SK-N-SH (cell line): ENCODE data around the gene RSRC1. TPM values are rescaled to one million over a fixed set of nuclear protein-coding genes. Genes with fewer than 3 reads are reported as not detected.

Source experiments
- CTCF ChIA-PET: fragments of 300-600, 350-600 bp; formaldehyde crosslinking; extraction: SDS; loops from one replicate; lab custom pipeline; 2021; lab: Yijun Ruan, JAX
- POLR2A ChIA-PET: fragments of 350-600 bp; sonication (Branson Sonifier 250); formaldehyde crosslinking; extraction: SDS; loops from one replicate; lab custom pipeline; 2020; ENCODE audit warnings: antibody characterized with exemption, inconsistent platforms; lab: Yijun Ruan, JAX
- DNase-seq: peaks from one replicate; pipeline ENCODE4 v3.0.0; 2012
- H2AFZ ChIP-seq: fragments of 200-600 bp; sonication (generic); 2 replicates; pipeline ENCODE4 v1.8.1; 2016; ENCODE audit warnings: antibody characterized with exemption, mild to moderate bottlenecking, low read depth
- H3F3A ChIP-seq: fragments of 200-600 bp; sonication (generic); replicated peaks from 2 replicates; pipeline ENCODE3; 2016; ENCODE audit warnings: antibody characterized with exemption, mild to moderate bottlenecking; ENCODE audit not compliant: insufficient read depth
- H3K27ac ChIP-seq, 2 experiments: fragments of 200-500 bp in 1 of 2; fragments of 200-600 bp in 1 of 2; sonication (Bioruptor generic) in 1 of 2; sonication (generic), shearing (Covaris generic) in 1 of 2; 2 replicates each; pipeline versions ENCODE4 v1.5.1 to v1.6.1; 2014 to 2016; ENCODE audit warnings: low read depth in 2 of 2, inconsistent platforms in 1 of 2, low read length in 1 of 2, mild to moderate bottlenecking in 1 of 2, mixed read lengths in 1 of 2
- H3K27me3 ChIP-seq: fragments of 200-600 bp; sonication (generic), shearing (Covaris generic); 2 replicates; pipeline ENCODE4 v1.6.1; 2016; ENCODE audit warnings: mixed run types; ENCODE audit not compliant: insufficient read depth
- H3K36me3 ChIP-seq, 2 experiments: fragments of 200-500 bp in 1 of 2; fragments of 200-600 bp in 1 of 2; sonication (Bioruptor generic) in 1 of 2; sonication (generic) in 1 of 2; replicated peaks in 1 of 2; 2 replicates each; pipeline versions ENCODE3 to v1.5.1; 2014 to 2016; ENCODE audit warnings: low read length in 1 of 2, mild to moderate bottlenecking in 1 of 2; ENCODE audit not compliant: insufficient read depth in 2 of 2, control insufficient read depth in 1 of 2
- H3K4me1 ChIP-seq, 2 experiments: fragments of 200-500 bp in 1 of 2; fragments of 200-600 bp in 1 of 2; sonication (Bioruptor generic) in 1 of 2; sonication (generic), shearing (Covaris generic) in 1 of 2; 2 replicates each; pipeline versions ENCODE4 v1.5.1 to v1.6.1; 2014 to 2016; ENCODE audit warnings: low read depth in 1 of 2, low read length in 1 of 2, mixed run types in 1 of 2; ENCODE audit not compliant: insufficient read depth in 2 of 2, control insufficient read depth in 1 of 2
- H3K4me2 ChIP-seq: fragments of 200-600 bp; sonication (generic), shearing (Covaris generic); 2 replicates; pipeline ENCODE4 v1.6.1; 2017; ENCODE audit warnings: mixed run types
- H3K4me3 ChIP-seq, 2 experiments: fragments of 200-500 bp in 1 of 2; fragments of 200-600 bp in 1 of 2; sonication (Bioruptor generic) in 1 of 2; sonication (generic), shearing (Covaris generic) in 1 of 2; 2 replicates each; pipeline versions ENCODE4 v1.5.1 to v1.8.1; 2014 to 2016; ENCODE audit warnings: low read depth in 2 of 2, inconsistent platforms in 1 of 2, low read length in 1 of 2, mild to moderate bottlenecking in 1 of 2, mixed read lengths in 1 of 2, moderate library complexity in 1 of 2
- H3K79me2 ChIP-seq: fragments of 200-600 bp; sonication (generic); 2 replicates; pipeline ENCODE4 v1.8.1; 2017; ENCODE audit warnings: mild to moderate bottlenecking; ENCODE audit not compliant: insufficient read depth
- H3K9ac ChIP-seq: fragments of 200-600 bp; sonication (generic); 2 replicates; pipeline ENCODE4 v1.6.1; 2017; ENCODE audit warnings: mixed run types
- H3K9me2 ChIP-seq: fragments of 200-600 bp; sonication (generic); 2 replicates; pipeline ENCODE4 v1.6.1; 2017; ENCODE audit warnings: mixed run types
- H3K9me3 ChIP-seq: fragments of 200-600 bp; sonication (generic); 2 replicates; pipeline ENCODE4 v1.6.1; 2017; ENCODE audit warnings: mixed run types, mild to moderate bottlenecking, moderate library complexity
- H4K20me1 ChIP-seq: fragments of 200-600 bp; sonication (generic); 2 replicates; pipeline ENCODE4 v1.6.1; 2017; ENCODE audit warnings: mild to moderate bottlenecking, mixed run types; ENCODE audit not compliant: insufficient read depth
- CTCF ChIP-seq: fragments of 200-600 bp; sonication (generic); IDR thresholded peaks from 2 replicates; pipeline ENCODE4 v1.6.1; 2017; ENCODE audit warnings: antibody characterized with exemption, mild to moderate bottlenecking, moderate library complexity
- GABPA ChIP-seq: IDR thresholded peaks from 2 replicates; pipeline ENCODE4 v1.4.0; 2012; ENCODE audit warnings: low read depth, mild to moderate bottlenecking
- GATA2 ChIP-seq: sonication (generic); formaldehyde crosslinking; IDR thresholded peaks from 2 replicates; pipeline ENCODE4 v1.5.0; 2020; ENCODE audit warnings: mild to moderate bottlenecking, missing genetic modification reagents
- MAX ChIP-seq: IDR thresholded peaks from 2 replicates; pipeline ENCODE4 v1.4.0; 2012; ENCODE audit warnings: low read depth
- MEF2A ChIP-seq: IDR thresholded peaks from 2 replicates; pipeline ENCODE4 v1.4.0; 2012; ENCODE audit warnings: low read depth, borderline replicate concordance
- MXI1 ChIP-seq: IDR thresholded peaks from 2 replicates; pipeline ENCODE4 v1.6.1; 2012; ENCODE audit warnings: mild to moderate bottlenecking, low read depth, low read length, improper control_type of control experiment
- RAD21 ChIP-seq: IDR thresholded peaks from 2 replicates; pipeline ENCODE4 v1.6.1; 2012; ENCODE audit warnings: mild to moderate bottlenecking, low read length
- REST ChIP-seq: IDR thresholded peaks from 2 replicates; pipeline ENCODE4 v1.6.1; 2012; ENCODE audit warnings: mild to moderate bottlenecking, low read depth, low read length, moderate library complexity
- RXRA ChIP-seq: IDR thresholded peaks from 2 replicates; pipeline ENCODE4 v1.4.0; 2012; ENCODE audit warnings: low read depth, mild to moderate bottlenecking, borderline replicate concordance
- SIN3A ChIP-seq: IDR thresholded peaks from 2 replicates; pipeline ENCODE4 v1.6.1; 2012; ENCODE audit warnings: low read depth, mild to moderate bottlenecking, low read length, moderate library complexity, borderline replicate concordance
- SMC3 ChIP-seq: IDR thresholded peaks from 2 replicates; pipeline ENCODE4 v1.6.1; 2012; ENCODE audit warnings: low read depth, low read length, improper control_type of control experiment
- TCF12 ChIP-seq: IDR thresholded peaks from 2 replicates; pipeline ENCODE4 v1.4.0; 2012
- TEAD4 ChIP-seq: IDR thresholded peaks from 2 replicates; pipeline ENCODE4 v1.4.0; 2012; ENCODE audit warnings: mild to moderate bottlenecking, borderline replicate concordance; ENCODE audit not compliant: insufficient read depth
- USF1 ChIP-seq: IDR thresholded peaks from 2 replicates; pipeline ENCODE4 v1.4.0; 2012; ENCODE audit warnings: low read depth, borderline replicate concordance
- USF2 ChIP-seq: fragments of 150-350 bp; IDR thresholded peaks from 2 replicates; pipeline ENCODE4 v1.6.1; 2017; ENCODE audit warnings: antibody characterized with exemption, low read length, low read depth, borderline replicate concordance
- YY1 ChIP-seq: IDR thresholded peaks from 2 replicates; pipeline ENCODE4 v1.4.0; 2012; ENCODE audit warnings: low read depth, mild to moderate bottlenecking
- ZBTB33 ChIP-seq: IDR thresholded peaks from 2 replicates; pipeline ENCODE4 v1.4.0; 2012; ENCODE audit warnings: low read depth, borderline replicate concordance
- WGBS: methylation state at CpG from one replicate; pipeline ENCODE4 v1.1.6; 2017; ENCODE audit warnings: low lambda C conversion rate; 5-methylcytosine and 5-hydroxymethylcytosine counted together
- polyA plus RNA-seq, 3 experiments: library from polyadenylated mRNA; depleted of rRNA; stranded (reverse); fragments of >200 nt; gene quantifications; 2 replicates each; pipeline ENCODE4 v1.2.3, GENCODE V29; 2012

Gene RSRC1
- polyA plus RNA-seq, 1 of the 3 experiments (the other 2 are of a cell fraction): 4.5 TPM

- TF ChIP-seq USF2 (no peak), MAX (no peak)
Observed at GRCh38 chr3:158359339-158359738, 249.4 kb downstream of the RSRC1 start (continued).

GRCh38 chr3:158360756-158361448 lies 251.0 kb downstream of the RSRC1 start:
- Histone ChIP-seq H2AFZ (no peak overlapping the region), H3K27me3 (no peaks in the 10 kb centered on the region), H3K79me2 (no peaks in the 10 kb centered on the region), H3F3A (peaks cover 9% of the 10 kb centered on the region), H3K9me2 (no peaks in the 10 kb centered on the region), H3K4me2 (no peak overlapping the region), H3K4me1 (no peaks in the 10 kb centered on the region), H3K9me3 (no peaks in the 10 kb centered on the region), H3K4me3 (no peak overlapping the region), H3K9ac (no peak overlapping the region), H3K36me3 (no peaks in the 10 kb centered on the region), H4K20me1 (no peaks in the 10 kb centered on the region), H3K27ac (no peak overlapping the region)
- WGBS: 93% methylated on average over 3 of the region's 11 CpGs
- ChIA-PET CTCF (no interaction called here), POLR2A (no interaction called here)
- DNase-seq: no peak
- no peak for TF ChIP-seq TCF12
- TF ChIP-seq MAX: no peak
- TF ChIP-seq CTCF: no peak
- no peak for TF ChIP-seq RXRA
- TF ChIP-seq GABPA: no peak
- TF ChIP-seq GATA2: no peak
- TF ChIP-seq SIN3A: no peak
- no peak for TF ChIP-seq ZBTB33
- TF ChIP-seq USF1: no peak
- TF ChIP-seq YY1: no peak
- TF ChIP-seq USF2: no peak
- no peak for TF ChIP-seq REST
- TF ChIP-seq TEAD4: no peak
- TF ChIP-seq MXI1: no peak
- no peak for TF ChIP-seq RAD21
- TF ChIP-seq MEF2A: no peak
- no peak for TF ChIP-seq SMC3
